MV-4-11 (cell line): ENCODE measurements around the gene GLRX5.
"Not testable (repeated sequence)": the region's sequence is repeated elsewhere in the genome, so short reads cannot be mapped to it uniquely, and the experiment has no call there.

Source experiments
- DNase-seq: peaks from one replicate; lab custom pipeline; 2025; lab: John Stamatoyannopoulos, UW

GLRX5 gene

GRCh38 chr14:95499354-95499750 lies 35.5 kb upstream of the GLRX5 start:
- no peak for DNase-seq

GRCh38 chr14:95500201-95500681 lies 34.6 kb upstream of the GLRX5 start:
- no peak for DNase-seq

- no peak for DNase-seq
These were observed 34.0 kb upstream of the GLRX5 start for GRCh38 chr14:95500772-95501401.

GRCh38 chr14:95502381-95502950 lies 32.4 kb upstream of the GLRX5 start:
- DNase-seq, result peak; percentile 61

GRCh38 chr14:95503365-95504134 lies 31.3 kb upstream of the GLRX5 start:
- DNase-seq, result no peak

GRCh38 chr14:95504135-95505029 lies 30.5 kb upstream of the GLRX5 start:
- DNase-seq, result peak; percentile 13

- DNase-seq, result no peak
These were observed 29.7 kb upstream of the GLRX5 start for GRCh38 chr14:95505030-95505589.

- DNase-seq, result peak; percentile 97
These were observed 27.7 kb upstream of the GLRX5 start for GRCh38 chr14:95507174-95507573.

- peak; percentile 57 for DNase-seq
These were observed 27.1 kb upstream of the GLRX5 start for GRCh38 chr14:95507701-95508103.

GRCh38 chr14:95508377-95508776 lies 26.5 kb upstream of the GLRX5 start:
- no peak for DNase-seq

GRCh38 chr14:95509495-95509894 lies 25.4 kb upstream of the GLRX5 start:
- DNase-seq, result no peak

- not testable (repeated sequence) for DNase-seq
These were observed 24.5 kb upstream of the GLRX5 start for GRCh38 chr14:95510344-95510743.

GRCh38 chr14:95510804-95511203 lies 24.0 kb upstream of the GLRX5 start:
- no peak for DNase-seq

GRCh38 chr14:95511687-95512086 lies 23.2 kb upstream of the GLRX5 start:
- no peak for DNase-seq

- no peak for DNase-seq
These were observed 21.6 kb upstream of the GLRX5 start for GRCh38 chr14:95513291-95513690.

GRCh38 chr14:95514131-95515079 lies 20.4 kb upstream of the GLRX5 start:
- DNase-seq, result no peak

GRCh38 chr14:95515080-95515489 lies 19.8 kb upstream of the GLRX5 start:
- peak; percentile 27 for DNase-seq

GRCh38 chr14:95515596-95516552 lies 19.0 kb upstream of the GLRX5 start:
- peak; percentile 84 for DNase-seq

GRCh38 chr14:95516554-95517181 lies 18.2 kb upstream of the GLRX5 start, which contains the start of gene SYNE3:
SYNE3 (minus strand) TSS chr14:95516650; CDS start chr14:95475821, 40,829 bp downstream.
- DNase-seq, result no peak
